ENCODE data around the gene KCNE3. TPM values are rescaled to one million over a fixed set of nuclear protein-coding genes. Genes with fewer than 3 reads are reported as not detected.

KCNE3 gene
- total RNA-seq, 2 donors from 2014 or later = 31.9 to 41.2 TPM

DNA sequence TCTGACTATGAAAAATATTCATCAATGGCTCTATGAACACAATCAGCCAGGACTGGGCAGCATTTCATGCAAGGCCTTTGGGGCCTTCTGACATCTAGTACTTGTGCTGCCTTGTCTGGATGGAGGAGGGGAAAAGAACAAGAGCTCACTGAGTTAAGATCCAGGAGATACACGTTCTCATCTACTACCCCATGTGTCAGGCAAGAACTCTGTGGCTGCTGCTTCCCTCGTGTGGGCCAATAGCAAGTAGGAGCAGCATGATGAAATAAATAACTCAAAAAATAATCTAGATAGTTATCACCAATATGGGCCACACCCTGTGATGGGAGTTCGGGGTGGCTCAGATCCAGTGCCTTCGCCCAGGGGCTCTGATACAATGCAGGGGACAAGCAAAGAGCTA is 7.3 kb downstream of the KCNE3 start:
- no peak for TF ChIP-seq CTCF (IDR thresholded peaks at IDR 0.05)
- DNase-seq = no peak
- no peaks in the 10 kb centered on the region for H3K36me3 ChIP-seq
- no peaks in the 10 kb centered on the region for H3K9me3 ChIP-seq
- no peaks in the 10 kb centered on the region for H3K4me1 ChIP-seq
- H3K4me3 ChIP-seq = no peak overlapping the region
- H3K27me3 ChIP-seq = no peaks in the 10 kb centered on the region
- H3K9ac ChIP-seq (ENCODE audit: low read depth in 2 of 2, low read length in 2 of 2) = peak overlapping the region in 1 of 2 donors; percentile 35
- intact Hi-C loops (cut with DNase I) = no loop called here
- H3K27ac ChIP-seq = no peak overlapping the region

- Histone ChIP-seq H3K36me3 (no peaks in the 10 kb centered on the region), H3K27me3 (no peaks in the 10 kb centered on the region), H3K9ac (ENCODE audit: low read depth in 2 of 2, low read length in 2 of 2) (no peak overlapping the region), H3K27ac (no peak overlapping the region), H3K4me3 (no peak overlapping the region), H3K4me1 (no peaks in the 10 kb centered on the region), H3K9me3 (no peaks in the 10 kb centered on the region)
- no peak for DNase-seq
- no peak for TF ChIP-seq CTCF (IDR thresholded peaks at IDR 0.05)
- intact Hi-C loops (cut with DNase I) = no loop called here
Measured at GRCh38 chr11:74459584-74459983, 7.8 kb downstream of the KCNE3 start.

DNA sequence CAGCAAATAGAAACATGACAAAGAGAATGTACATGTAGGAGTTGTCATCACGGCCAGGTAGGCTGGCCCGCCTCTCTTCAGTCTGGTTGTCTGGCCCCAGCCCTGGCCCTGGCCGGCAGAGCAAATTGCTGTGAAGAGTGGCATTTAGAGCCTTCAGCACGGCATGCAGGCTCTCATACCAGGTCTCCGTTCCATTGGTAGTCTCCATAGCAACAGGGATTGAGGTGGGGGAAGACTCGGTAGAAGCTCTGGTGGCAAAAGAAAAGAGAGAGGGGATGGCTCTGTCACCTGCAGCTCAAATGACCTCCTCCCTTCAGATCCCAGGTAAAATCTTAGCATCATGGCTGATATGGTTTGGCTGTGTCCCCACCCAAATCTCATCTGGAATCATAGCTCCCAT is 10.0 kb downstream of the KCNE3 start:
- no peak for DNase-seq
- Histone ChIP-seq H3K9me3 (no peaks in the 10 kb centered on the region), H3K27ac (no peak overlapping the region), H3K27me3 (no peaks in the 10 kb centered on the region), H3K9ac (ENCODE audit: low read depth in 2 of 2, low read length in 2 of 2) (no peak overlapping the region), H3K4me1 (no peaks in the 10 kb centered on the region), H3K36me3 (no peaks in the 10 kb centered on the region), H3K4me3 (no peak overlapping the region)
- intact Hi-C loops (cut with DNase I) = no loop called here
- TF ChIP-seq CTCF (IDR thresholded peaks at IDR 0.05) = no peak

DNA sequence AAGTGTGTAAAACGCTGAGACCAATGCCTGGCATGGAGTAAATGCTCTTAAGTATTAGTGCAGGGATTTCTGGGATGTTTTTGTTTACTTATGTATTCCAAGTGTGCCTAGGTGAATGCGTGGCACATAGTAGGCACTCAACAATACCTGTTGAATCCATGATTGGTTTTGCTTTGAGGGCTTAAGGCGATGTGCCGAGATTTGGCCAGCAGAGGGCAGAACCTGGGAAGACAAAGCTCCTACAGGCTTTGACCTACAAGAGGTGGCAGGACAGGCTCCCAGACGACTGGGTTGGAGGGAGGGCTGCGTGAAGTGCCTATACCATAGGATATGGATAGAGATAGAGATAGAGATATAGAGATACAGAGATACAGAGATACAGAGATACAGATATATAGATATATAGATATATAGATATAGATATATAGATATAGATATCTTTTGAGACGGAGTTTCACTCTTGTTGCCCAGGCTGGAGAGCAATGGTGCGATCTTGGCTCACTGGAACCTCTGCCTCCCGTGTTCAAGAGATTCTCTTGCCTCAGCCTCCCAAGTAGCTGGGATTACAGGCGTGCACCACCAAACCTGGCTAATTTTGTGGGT is 13.9 kb downstream of the KCNE3 start:
- no peaks in the 10 kb centered on the region for H3K36me3 ChIP-seq
- DNase-seq = peak; percentile 86
- H3K27ac ChIP-seq = no peak overlapping the region
- peak; percentile 82 for TF ChIP-seq CTCF (IDR thresholded peaks at IDR 0.05)
- H3K9ac ChIP-seq (ENCODE audit: low read depth in 2 of 2, low read length in 2 of 2) = no peak overlapping the region
- intact Hi-C loops (cut with DNase I) = loop anchor here (2.0 kb wide), 1 partner anchor 117 kb away; no protein-coding TSS in a partner anchor
- H3K4me1 ChIP-seq = no peaks in the 10 kb centered on the region
- H3K27me3 ChIP-seq = no peaks in the 10 kb centered on the region
- no peak overlapping the region for H3K4me3 ChIP-seq
- H3K9me3 ChIP-seq = no peaks in the 10 kb centered on the region

GRCh38 chr11:74452366-74452765 is 15.0 kb downstream of the KCNE3 start:
- Histone ChIP-seq H3K4me3 (no peak overlapping the region), H3K9me3 (no peaks in the 10 kb centered on the region), H3K27me3 (no peaks in the 10 kb centered on the region), H3K36me3 (no peaks in the 10 kb centered on the region), H3K27ac (no peak overlapping the region), H3K9ac (ENCODE audit: low read depth in 2 of 2, low read length in 2 of 2) (no peak overlapping the region), H3K4me1 (no peaks in the 10 kb centered on the region)
- no peak for DNase-seq
- intact Hi-C loops (cut with DNase I) = loop anchor here (2.0 kb wide), 1 partner anchor 118 kb away; no protein-coding TSS in a partner anchor
- TF ChIP-seq CTCF (IDR thresholded peaks at IDR 0.05) = no peak
